Measurements from ENCODE around the gene INVS. TPM values are rescaled to one million over a fixed set of nuclear protein-coding genes. Genes with fewer than 3 reads are reported as not detected.

The INVS gene
- total RNA-seq, 1 donor from 2014 or later: 22.3 TPM

DNA sequence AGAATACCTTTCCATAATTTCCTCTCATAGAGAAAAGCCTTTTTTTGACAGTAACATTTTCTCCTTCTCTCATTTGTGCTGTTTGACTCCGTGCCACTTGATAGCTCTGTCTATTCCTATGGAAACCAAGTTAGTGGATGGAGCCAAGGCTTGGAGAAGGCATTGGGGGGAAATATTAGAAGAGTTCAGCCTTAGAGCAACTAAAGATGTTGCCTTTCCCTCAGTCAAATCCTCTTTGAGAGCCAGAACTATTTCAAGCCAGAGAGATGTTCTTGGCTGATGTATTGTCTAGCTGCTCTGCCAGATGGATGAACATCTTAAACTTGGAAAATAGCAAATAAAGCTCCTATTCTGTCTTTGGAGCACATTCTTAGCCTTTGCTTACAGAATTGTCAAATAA, 112.4 kb downstream of the INVS start:
- intact Hi-C loops (cut with DNase I): no loop called here
- DNase-seq: no peak
- H3K9me3 ChIP-seq: no peaks in the 10 kb centered on the region

DNA sequence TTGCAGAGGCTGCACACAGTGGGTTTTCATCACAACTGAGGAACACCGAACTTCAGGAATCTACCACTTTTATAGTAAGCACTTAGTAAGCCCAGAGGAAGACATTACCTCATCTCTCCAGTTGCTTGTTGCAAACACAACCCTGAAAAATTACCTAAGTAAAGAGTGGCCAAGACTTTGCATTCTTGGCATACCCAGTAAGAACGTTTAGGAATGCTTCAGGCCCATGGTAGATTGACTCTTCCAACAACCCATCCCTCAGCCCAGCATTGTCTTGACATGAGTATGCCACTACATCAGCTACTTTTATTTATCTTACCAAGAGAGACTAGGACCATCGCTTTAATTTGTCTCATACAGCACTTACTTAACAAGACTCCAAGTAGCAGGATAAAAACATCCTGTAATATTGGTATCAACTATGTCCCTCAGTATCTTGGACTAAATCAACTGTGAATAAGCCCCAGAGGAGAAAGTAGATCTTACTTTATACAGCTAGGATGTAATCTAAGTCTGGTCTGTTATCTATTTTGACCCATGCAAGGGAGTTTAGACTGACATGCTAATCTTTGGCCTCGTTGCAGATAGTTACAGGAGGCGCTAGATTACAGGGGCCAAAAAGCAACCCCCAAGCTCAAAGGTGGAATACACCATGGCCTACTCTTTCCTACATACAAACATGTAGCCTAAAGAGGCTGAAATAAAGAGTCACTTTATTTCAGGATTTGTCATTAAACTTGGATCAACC, 114.9 kb downstream of the INVS start:
- H3K27ac ChIP-seq: no peak overlapping the region
- peaks cover 4% of the 10 kb centered on the region for H3K36me3 ChIP-seq
- no peak overlapping the region for H3K4me3 ChIP-seq
- no peaks in the 10 kb centered on the region for H3K27me3 ChIP-seq (ENCODE audit: low read depth)
- DNase-seq (no peak), ATAC-seq (no peak)
- H3K9me3 ChIP-seq: no peaks in the 10 kb centered on the region
- no peaks in the 10 kb centered on the region for H3K4me1 ChIP-seq
- TF ChIP-seq, protein P1, sequence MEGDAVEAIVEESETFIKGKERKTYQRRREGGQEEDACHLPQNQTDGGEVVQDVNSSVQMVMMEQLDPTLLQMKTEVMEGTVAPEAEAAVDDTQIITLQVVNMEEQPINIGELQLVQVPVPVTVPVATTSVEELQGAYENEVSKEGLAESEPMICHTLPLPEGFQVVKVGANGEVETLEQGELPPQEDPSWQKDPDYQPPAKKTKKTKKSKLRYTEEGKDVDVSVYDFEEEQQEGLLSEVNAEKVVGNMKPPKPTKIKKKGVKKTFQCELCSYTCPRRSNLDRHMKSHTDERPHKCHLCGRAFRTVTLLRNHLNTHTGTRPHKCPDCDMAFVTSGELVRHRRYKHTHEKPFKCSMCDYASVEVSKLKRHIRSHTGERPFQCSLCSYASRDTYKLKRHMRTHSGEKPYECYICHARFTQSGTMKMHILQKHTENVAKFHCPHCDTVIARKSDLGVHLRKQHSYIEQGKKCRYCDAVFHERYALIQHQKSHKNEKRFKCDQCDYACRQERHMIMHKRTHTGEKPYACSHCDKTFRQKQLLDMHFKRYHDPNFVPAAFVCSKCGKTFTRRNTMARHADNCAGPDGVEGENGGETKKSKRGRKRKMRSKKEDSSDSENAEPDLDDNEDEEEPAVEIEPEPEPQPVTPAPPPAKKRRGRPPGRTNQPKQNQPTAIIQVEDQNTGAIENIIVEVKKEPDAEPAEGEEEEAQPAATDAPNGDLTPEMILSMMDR (IDR thresholded peaks at IDR 0.05): no peak
- intact Hi-C loops (cut with DNase I): no loop called here

More for the DNA sequence above, 112.4 kb downstream of the INVS start:
- ATAC-seq: no peak
- TF ChIP-seq, protein P1 (IDR thresholded peaks at IDR 0.05): no peak
- H3K4me3 ChIP-seq: no peak overlapping the region
- no peaks in the 10 kb centered on the region for H3K27me3 ChIP-seq (ENCODE audit: low read depth)
- H3K36me3 ChIP-seq: peaks cover 4% of the 10 kb centered on the region
- no peaks in the 10 kb centered on the region for H3K4me1 ChIP-seq
- H3K27ac ChIP-seq: no peak overlapping the region

DNA sequence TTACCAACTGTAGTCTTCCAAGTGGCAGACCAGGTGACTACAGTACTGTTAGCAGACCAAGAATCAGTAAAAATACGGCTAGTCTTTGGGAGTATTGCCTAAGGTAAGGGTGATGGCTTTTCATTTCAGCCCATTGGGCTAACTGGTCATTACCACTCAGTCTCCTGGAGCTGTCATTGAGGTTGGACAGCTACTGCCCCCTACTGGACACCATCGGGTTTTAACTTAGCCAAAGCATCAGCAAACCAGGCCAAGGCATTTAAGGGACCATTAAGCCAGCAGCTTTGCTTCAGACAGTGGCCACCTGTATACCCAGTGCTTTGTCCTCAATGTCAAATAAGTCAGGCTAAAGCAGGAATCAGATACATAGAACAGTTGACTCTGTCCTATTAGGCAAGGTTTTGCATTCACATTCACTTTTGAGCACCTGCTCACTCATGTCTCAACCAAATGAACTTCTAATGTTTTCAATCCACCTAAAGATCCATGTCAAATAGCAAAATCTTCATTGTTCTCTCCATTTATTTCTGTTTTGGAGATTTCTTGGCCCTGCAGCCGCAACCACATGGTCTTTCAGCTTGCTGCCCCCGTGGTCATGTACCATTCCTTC, 117.2 kb downstream of the INVS start:
- intact Hi-C loops (cut with DNase I): no loop called here
- TF ChIP-seq, protein P1 (IDR thresholded peaks at IDR 0.05): peak; percentile 65
- H3K27me3 ChIP-seq (ENCODE audit: low read depth): no peaks in the 10 kb centered on the region
- peak; percentile 67 to 84 for ATAC-seq
- peak; percentile 43 for DNase-seq
- no peak overlapping the region for H3K4me3 ChIP-seq
- no peak overlapping the region for H3K27ac ChIP-seq
- no peaks in the 10 kb centered on the region for H3K9me3 ChIP-seq
- H3K4me1 ChIP-seq: no peaks in the 10 kb centered on the region
- peaks cover 4% of the 10 kb centered on the region for H3K36me3 ChIP-seq

DNA sequence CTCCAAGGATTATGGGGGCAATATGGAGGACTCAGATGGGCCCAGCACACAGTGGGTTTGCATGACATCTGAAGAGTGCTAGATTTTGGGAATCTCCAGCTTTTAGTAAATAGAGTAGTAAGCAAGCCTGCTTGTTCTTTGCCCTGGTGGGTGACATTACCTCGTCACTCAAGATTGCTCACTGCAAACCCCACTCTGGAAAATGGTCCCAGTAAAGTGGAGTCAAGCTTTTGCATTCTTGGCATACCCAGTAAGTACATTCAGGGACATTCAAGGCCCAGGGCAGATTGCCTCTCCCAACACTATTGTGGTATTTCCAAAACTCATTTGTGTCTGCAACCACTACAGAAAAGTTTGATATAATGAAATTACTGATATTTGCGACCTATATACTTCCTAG, 118.5 kb downstream of the INVS start:
- Histone ChIP-seq H3K4me1 (no peaks in the 10 kb centered on the region), H3K36me3 (peaks cover 4% of the 10 kb centered on the region), H3K4me3 (no peak overlapping the region), H3K27ac (no peak overlapping the region), H3K27me3 (ENCODE audit: low read depth) (no peaks in the 10 kb centered on the region), H3K9me3 (no peaks in the 10 kb centered on the region)
- no peak for ATAC-seq
- TF ChIP-seq, protein P1 (IDR thresholded peaks at IDR 0.05): no peak
- intact Hi-C loops (cut with DNase I): no loop called here
- no peak for DNase-seq

DNA sequence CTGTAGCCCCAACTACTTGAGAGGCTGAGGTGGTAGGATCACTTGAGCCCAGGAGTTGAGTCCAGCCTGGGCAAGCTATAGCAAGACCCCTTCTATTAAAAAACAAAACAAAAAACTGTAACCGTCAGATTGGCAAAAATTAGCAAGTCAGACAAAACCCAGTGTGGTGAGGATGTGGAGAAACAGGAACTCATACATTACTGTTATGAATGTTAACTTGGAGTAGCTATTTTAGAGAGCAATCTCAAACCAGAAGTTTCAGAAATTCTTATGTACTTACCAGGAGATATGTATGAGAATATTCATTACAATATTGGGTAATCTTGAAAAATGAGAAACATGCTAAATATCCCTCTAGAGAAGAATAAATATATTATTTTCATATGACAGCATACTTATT, 120.3 kb downstream of the INVS start:
- TF ChIP-seq, protein P1 (IDR thresholded peaks at IDR 0.05): no peak
- intact Hi-C loops (cut with DNase I): no loop called here
- no peak overlapping the region for H3K4me3 ChIP-seq
- H3K9me3 ChIP-seq: no peaks in the 10 kb centered on the region
- DNase-seq: no peak
- no peak overlapping the region for H3K27ac ChIP-seq
- ATAC-seq: no peak
- no peaks in the 10 kb centered on the region for H3K27me3 ChIP-seq (ENCODE audit: low read depth)
- no peaks in the 10 kb centered on the region for H3K4me1 ChIP-seq
- H3K36me3 ChIP-seq: peaks cover 4% of the 10 kb centered on the region

Measured in lower lobe of right lung (tissue), 2 donors.